Hepatocyte (in vitro differentiated cells): Measurements from ENCODE around the gene CXCR4. TPM values are rescaled to one million over a fixed set of nuclear protein-coding genes. Genes with fewer than 3 reads are reported as not detected.
"Not testable (repeated sequence)": the region's sequence is repeated elsewhere in the genome, so short reads cannot be mapped to it uniquely, and the experiment has no call there.

Experiments used
- DNase-seq: peaks from one replicate; pipeline ENCODE4 v3.0.0-alpha.2; 2016; ENCODE audit warnings: low spot score
- H2AFZ ChIP-seq: fragments of 200-600 bp; sonication (generic); 2 replicates; pipeline ENCODE4 v1.6.0; 2016; ENCODE audit warnings: antibody characterized with exemption, mild to moderate bottlenecking
- H3K27ac ChIP-seq: fragments of 200-600 bp; sonication (generic); 2 replicates; pipeline ENCODE4 v1.5.1; 2016; ENCODE audit warnings: mild to moderate bottlenecking
- H3K27me3 ChIP-seq: fragments of 200-600 bp; sonication (generic); 2 replicates; pipeline ENCODE4 v1.6.1; 2016
- H3K36me3 ChIP-seq: fragments of 200-600 bp; sonication (generic); replicated peaks from 2 replicates; pipeline ENCODE4 v1.5.1; 2016; ENCODE audit warnings: low read depth; ENCODE audit not compliant: insufficient read depth
- H3K4me1 ChIP-seq: fragments of 200-600 bp; sonication (generic); 2 replicates; pipeline ENCODE4 v1.5.1; 2016; ENCODE audit warnings: mild to moderate bottlenecking, moderate library complexity; ENCODE audit not compliant: insufficient read depth
- H3K4me2 ChIP-seq: fragments of 200-600 bp; sonication (generic); 2 replicates; pipeline ENCODE4 v1.6.0; 2016
- H3K4me3 ChIP-seq: fragments of 200-600 bp; sonication (generic); 2 replicates; pipeline ENCODE4 v1.5.1; 2016; ENCODE audit warnings: mild to moderate bottlenecking
- H3K79me2 ChIP-seq: fragments of 200-600 bp; sonication (generic); 2 replicates; pipeline ENCODE4 v1.6.0; 2017; ENCODE audit warnings: mild to moderate bottlenecking
- H3K9me2 ChIP-seq: fragments of 200-600 bp; sonication (generic); replicated peaks from 2 replicates; pipeline ENCODE4 v1.6.0; 2017; ENCODE audit warnings: mild to moderate bottlenecking; ENCODE audit not compliant: insufficient read depth
- H3K9me3 ChIP-seq: fragments of 200-600 bp; sonication (generic); 2 replicates; pipeline ENCODE4 v1.5.1; 2016; ENCODE audit warnings: low read depth, mild to moderate bottlenecking
- H4K20me1 ChIP-seq: fragments of 200-600 bp; sonication (generic); 2 replicates; pipeline ENCODE4 v1.6.0; 2016; ENCODE audit warnings: mild to moderate bottlenecking; ENCODE audit not compliant: insufficient read depth, poor library complexity, severe bottlenecking
- EZH2 ChIP-seq: fragments of 200-600 bp; sonication (generic); IDR thresholded peaks from 2 replicates; pipeline ENCODE4 v1.6.1; 2016; ENCODE audit warnings: antibody characterized with exemption, mild to moderate bottlenecking, borderline replicate concordance
- EZH2phosphoT487 ChIP-seq: fragments of 200-600 bp; sonication (generic); IDR thresholded peaks from one replicate; pipeline ENCODE4 v1.6.1; 2018; ENCODE audit warnings: antibody characterized with exemption, mild to moderate bottlenecking, low read depth, moderate library complexity; ENCODE audit not compliant: unreplicated experiment, severe bottlenecking
- WGBS: methylation state at CpG from one replicate; pipeline ENCODE4 v1.1.6; 2016; ENCODE audit warnings: low lambda C conversion rate; ENCODE audit errors: missing lambda C conversion rate; 5-methylcytosine and 5-hydroxymethylcytosine counted together
- polyA plus RNA-seq: library from polyadenylated mRNA; unstranded; fragments of >200 nt; fragmentation: Nextera tagmentation; extraction: Ambion mirVana; gene quantifications from 2 replicates; pipeline ENCODE4 v1.2.1, GENCODE V29; 2016
- total RNA-seq: library from RNA; depleted of rRNA; stranded (reverse); fragments of >200 nt; gene quantifications from 2 replicates; pipeline ENCODE4 v1.2.3, GENCODE V29; 2014
- TF ChIP-seq, protein P1 (sequence below): fragments of 200-600 bp; sonication (generic); IDR thresholded peaks from 2 replicates; pipeline ENCODE4 v1.5.1; 2016; ENCODE audit warnings: antibody characterized with exemption, mild to moderate bottlenecking; ENCODE audit not compliant: poor library complexity

The CXCR4 gene
- total and polyA plus RNA-seq, 2 experiments from 2014 or later, result 3.8 to 6.2 TPM

DNA sequence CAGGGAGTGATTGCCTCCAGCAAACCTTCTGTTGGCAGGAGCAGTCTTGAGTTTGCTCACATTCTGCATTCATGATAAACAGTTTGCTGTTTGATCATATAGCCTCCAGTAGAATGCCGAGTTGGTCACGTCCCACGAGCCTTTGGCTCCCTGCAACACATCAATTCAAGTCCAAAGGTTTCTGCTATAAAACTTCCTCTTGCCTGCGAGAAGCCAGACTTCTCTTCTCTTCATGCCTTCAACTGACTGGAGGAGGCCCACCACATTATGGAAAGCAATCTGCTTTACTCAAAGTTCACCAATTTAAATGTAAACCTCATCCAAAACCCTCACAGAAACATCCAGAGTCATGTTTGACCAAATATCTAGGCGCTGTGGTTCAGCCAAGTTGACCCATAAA is 40.8 kb downstream of the CXCR4 start:
- WGBS, result 89% methylated on average over 5 of the region's 5 CpGs
- H3K27me3 ChIP-seq, result no peaks in the 10 kb centered on the region
- TF ChIP-seq EZH2phosphoT487 (no peak), EZH2 (no peak)
- TF ChIP-seq, protein P1, sequence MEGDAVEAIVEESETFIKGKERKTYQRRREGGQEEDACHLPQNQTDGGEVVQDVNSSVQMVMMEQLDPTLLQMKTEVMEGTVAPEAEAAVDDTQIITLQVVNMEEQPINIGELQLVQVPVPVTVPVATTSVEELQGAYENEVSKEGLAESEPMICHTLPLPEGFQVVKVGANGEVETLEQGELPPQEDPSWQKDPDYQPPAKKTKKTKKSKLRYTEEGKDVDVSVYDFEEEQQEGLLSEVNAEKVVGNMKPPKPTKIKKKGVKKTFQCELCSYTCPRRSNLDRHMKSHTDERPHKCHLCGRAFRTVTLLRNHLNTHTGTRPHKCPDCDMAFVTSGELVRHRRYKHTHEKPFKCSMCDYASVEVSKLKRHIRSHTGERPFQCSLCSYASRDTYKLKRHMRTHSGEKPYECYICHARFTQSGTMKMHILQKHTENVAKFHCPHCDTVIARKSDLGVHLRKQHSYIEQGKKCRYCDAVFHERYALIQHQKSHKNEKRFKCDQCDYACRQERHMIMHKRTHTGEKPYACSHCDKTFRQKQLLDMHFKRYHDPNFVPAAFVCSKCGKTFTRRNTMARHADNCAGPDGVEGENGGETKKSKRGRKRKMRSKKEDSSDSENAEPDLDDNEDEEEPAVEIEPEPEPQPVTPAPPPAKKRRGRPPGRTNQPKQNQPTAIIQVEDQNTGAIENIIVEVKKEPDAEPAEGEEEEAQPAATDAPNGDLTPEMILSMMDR, result no peak
- no peak overlapping the region for H3K4me3 ChIP-seq
- H3K27ac ChIP-seq, result no peak overlapping the region
- no peaks in the 10 kb centered on the region for H3K79me2 ChIP-seq
- no peak overlapping the region for H3K4me2 ChIP-seq
- peak; percentile 12 for DNase-seq
- no peaks in the 10 kb centered on the region for H3K36me3 ChIP-seq
- H4K20me1 ChIP-seq, result no peaks in the 10 kb centered on the region
- H2AFZ ChIP-seq, result no peak overlapping the region
- no peaks in the 10 kb centered on the region for H3K4me1 ChIP-seq
- no peaks in the 10 kb centered on the region for H3K9me2 ChIP-seq
- no peaks in the 10 kb centered on the region for H3K9me3 ChIP-seq

DNA sequence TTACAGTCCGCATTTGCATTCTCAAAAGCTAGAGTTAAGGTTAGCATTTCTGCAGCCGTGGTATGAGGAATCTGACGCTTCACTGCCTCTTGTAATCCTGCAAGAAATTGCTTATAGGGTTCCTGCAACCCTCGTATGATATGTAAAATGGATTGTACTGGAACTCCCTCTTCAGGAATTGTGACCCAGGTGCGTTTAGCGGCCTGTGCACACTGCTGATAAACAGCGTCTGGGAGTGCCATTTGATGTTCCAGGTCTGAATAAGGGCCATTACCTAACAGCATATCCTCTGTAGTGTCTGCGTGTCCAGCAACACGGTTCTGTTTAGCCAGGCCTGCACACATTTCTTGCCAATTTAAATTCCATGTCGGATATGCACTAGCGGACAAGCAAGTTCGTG is 42.5 kb downstream of the CXCR4 start:
- DNase-seq, result no peak
- WGBS, result 83% methylated on average over 12 of the region's 12 CpGs
- no peaks in the 10 kb centered on the region for H4K20me1 ChIP-seq

DNA sequence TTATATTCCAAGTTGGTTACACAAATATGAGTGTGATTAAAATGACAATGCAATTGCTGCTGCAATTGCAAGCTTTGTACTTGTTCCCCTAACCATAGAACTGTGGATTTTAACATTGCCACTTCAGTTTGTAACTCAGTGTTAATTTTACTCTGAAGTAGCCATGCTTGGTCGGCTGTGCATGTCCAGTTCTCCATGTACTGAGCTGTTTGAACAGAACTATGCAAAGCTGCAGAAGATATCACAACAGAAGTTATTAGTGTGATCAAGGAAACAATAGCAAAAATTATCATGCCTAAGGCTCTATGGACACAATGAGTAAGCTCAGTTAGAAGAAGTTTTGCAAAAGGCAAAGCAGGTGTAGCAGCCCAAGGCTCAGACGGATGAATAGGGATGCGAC is 45.3 kb downstream of the CXCR4 start:
- H3K9me2 ChIP-seq, result no peaks in the 10 kb centered on the region
- no peak overlapping the region for H2AFZ ChIP-seq
- no peak overlapping the region for H3K4me2 ChIP-seq
- H3K27ac ChIP-seq, result no peak overlapping the region
- H3K79me2 ChIP-seq, result no peaks in the 10 kb centered on the region
- no peaks in the 10 kb centered on the region for H3K4me1 ChIP-seq
- no peak for TF ChIP-seq EZH2
- TF ChIP-seq, protein P1, result no peak
- TF ChIP-seq EZH2phosphoT487, result no peak
- no peaks in the 10 kb centered on the region for H3K36me3 ChIP-seq
- no peak for DNase-seq
- H3K9me3 ChIP-seq, result no peaks in the 10 kb centered on the region
- H3K27me3 ChIP-seq, result no peaks in the 10 kb centered on the region
- WGBS, result 93% methylated on average over 3 of the region's 3 CpGs
- H4K20me1 ChIP-seq, result no peaks in the 10 kb centered on the region
- no peak overlapping the region for H3K4me3 ChIP-seq

More for the DNA sequence above, 42.5 kb downstream of the CXCR4 start:
- no peaks in the 10 kb centered on the region for H3K79me2 ChIP-seq
- no peaks in the 10 kb centered on the region for H3K36me3 ChIP-seq
- H3K9me3 ChIP-seq, result no peaks in the 10 kb centered on the region
- no peak overlapping the region for H2AFZ ChIP-seq
- H3K4me1 ChIP-seq, result no peaks in the 10 kb centered on the region
- no peak overlapping the region for H3K4me2 ChIP-seq
- no peaks in the 10 kb centered on the region for H3K27me3 ChIP-seq
- H3K4me3 ChIP-seq, result no peak overlapping the region
- TF ChIP-seq, protein P1, result no peak
- TF ChIP-seq EZH2, result no peak
- no peak for TF ChIP-seq EZH2phosphoT487
- no peaks in the 10 kb centered on the region for H3K9me2 ChIP-seq
- no peak overlapping the region for H3K27ac ChIP-seq

DNA sequence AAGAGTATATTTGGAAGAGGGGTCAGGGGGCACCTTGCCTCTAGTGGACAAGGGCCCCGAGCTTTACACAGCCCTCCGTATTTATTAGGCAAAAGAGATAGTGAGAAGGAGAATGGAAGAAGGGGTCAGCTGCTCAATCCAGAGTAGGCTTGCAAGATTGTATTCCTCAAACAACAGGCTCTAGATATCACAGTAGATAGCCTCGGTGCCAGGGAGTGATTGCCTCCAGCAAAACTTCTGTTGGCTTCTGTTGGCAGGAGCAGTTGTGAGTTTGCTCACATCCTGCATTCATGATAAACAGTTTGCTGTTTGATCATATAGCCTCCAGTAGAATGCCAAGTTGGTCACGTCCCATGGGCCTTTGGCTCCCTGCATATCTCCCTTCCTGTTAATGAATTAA is 46.1 kb downstream of the CXCR4 start:
- not testable (repeated sequence) for DNase-seq, H3K4me1 ChIP-seq
- WGBS, result 86% methylated on average over 4 of the region's 4 CpGs

More for the DNA sequence above, 46.1 kb downstream of the CXCR4 start:
- not testable (repeated sequence) for H3K79me2 ChIP-seq, H3K9me3 ChIP-seq, H2AFZ ChIP-seq, H3K4me2 ChIP-seq, H3K36me3 ChIP-seq, H3K27ac ChIP-seq, H3K4me3 ChIP-seq, H4K20me1 ChIP-seq, H3K27me3 ChIP-seq, H3K9me2 ChIP-seq
